Neutrophil (primary cell): ENCODE data around the gene CPAMD8.

Source experiments
- H3K27ac ChIP-seq: fragments of 200-600 bp; sonication (generic); 2 replicates; pipeline ENCODE4 v1.5.1; 2016; ENCODE audit warnings: mild to moderate bottlenecking, moderate library complexity
- H3K27me3 ChIP-seq: fragments of 200-600 bp; sonication (generic); 2 replicates; pipeline ENCODE4 v1.6.0; 2016; ENCODE audit warnings: mild to moderate bottlenecking
- H3K36me3 ChIP-seq: fragments of 200-600 bp; sonication (generic); 2 replicates; pipeline ENCODE4 v1.5.1; 2017
- H3K4me1 ChIP-seq, 2 experiments: fragments of 200-600 bp in 1 of 2; sonication (generic) in 1 of 2; 1 replicate in 1 of 2; 2 replicates in 1 of 2; pipeline versions ENCODE4 v1.5.1 to v1.6.1; 2013 to 2016; ENCODE audit warnings: low read depth in 1 of 2, low read length in 1 of 2, mild to moderate bottlenecking in 1 of 2, moderate library complexity in 1 of 2; ENCODE audit not compliant: control insufficient read depth in 1 of 2, insufficient read depth in 1 of 2
- H3K4me3 ChIP-seq, 2 experiments: fragments of 200-600 bp in 1 of 2; sonication (generic) in 1 of 2; 1 replicate in 1 of 2; 2 replicates in 1 of 2; pipeline ENCODE4 v1.5.1; 2013 to 2016; ENCODE audit warnings: low read depth in 1 of 2, low read length in 1 of 2, mild to moderate bottlenecking in 1 of 2, moderate library complexity in 1 of 2
- H3K9me3 ChIP-seq: fragments of 200-600 bp; sonication (generic); 2 replicates; pipeline ENCODE4 v1.5.1; 2016
- TF ChIP-seq, protein P1 (sequence below): fragments of 200-600 bp; sonication (generic); IDR thresholded peaks from 2 replicates; pipeline ENCODE4 v1.5.1; 2016; ENCODE audit warnings: antibody characterized with exemption

The CPAMD8 gene

GRCh38 chr19:16888629-16889365, 137.8 kb downstream of the CPAMD8 start, which contains the start of gene F2RL3:
Gene F2RL3 (plus strand): TSS chr19:16888999. CDS start chr19:16889190, 191 bp downstream.
- Histone ChIP-seq H3K4me1 (peaks cover 0 to 4% of the 10 kb centered on the region in 2 experiments), H3K4me3 (no peak within 1 kb of the TSS), H3K36me3 (no peaks in the 10 kb centered on the region), H3K9me3 (no peaks in the 10 kb centered on the region), H3K27me3 (peaks cover 63% of the 10 kb centered on the region), H3K27ac (no peak within 1 kb of the TSS)
- TF ChIP-seq, protein P1, sequence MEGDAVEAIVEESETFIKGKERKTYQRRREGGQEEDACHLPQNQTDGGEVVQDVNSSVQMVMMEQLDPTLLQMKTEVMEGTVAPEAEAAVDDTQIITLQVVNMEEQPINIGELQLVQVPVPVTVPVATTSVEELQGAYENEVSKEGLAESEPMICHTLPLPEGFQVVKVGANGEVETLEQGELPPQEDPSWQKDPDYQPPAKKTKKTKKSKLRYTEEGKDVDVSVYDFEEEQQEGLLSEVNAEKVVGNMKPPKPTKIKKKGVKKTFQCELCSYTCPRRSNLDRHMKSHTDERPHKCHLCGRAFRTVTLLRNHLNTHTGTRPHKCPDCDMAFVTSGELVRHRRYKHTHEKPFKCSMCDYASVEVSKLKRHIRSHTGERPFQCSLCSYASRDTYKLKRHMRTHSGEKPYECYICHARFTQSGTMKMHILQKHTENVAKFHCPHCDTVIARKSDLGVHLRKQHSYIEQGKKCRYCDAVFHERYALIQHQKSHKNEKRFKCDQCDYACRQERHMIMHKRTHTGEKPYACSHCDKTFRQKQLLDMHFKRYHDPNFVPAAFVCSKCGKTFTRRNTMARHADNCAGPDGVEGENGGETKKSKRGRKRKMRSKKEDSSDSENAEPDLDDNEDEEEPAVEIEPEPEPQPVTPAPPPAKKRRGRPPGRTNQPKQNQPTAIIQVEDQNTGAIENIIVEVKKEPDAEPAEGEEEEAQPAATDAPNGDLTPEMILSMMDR = no peak

GRCh38 chr19:16887353-16888265, 139.0 kb downstream of the CPAMD8 start:
- TF ChIP-seq, protein P1 = no peak
- H3K36me3 ChIP-seq = no peaks in the 10 kb centered on the region
- H3K4me1 ChIP-seq = peaks cover 0 to 4% of the 10 kb centered on the region in 2 experiments
- no peak overlapping the region for H3K4me3 ChIP-seq
- H3K27me3 ChIP-seq = peaks cover 51% of the 10 kb centered on the region
- H3K9me3 ChIP-seq = no peaks in the 10 kb centered on the region
- H3K27ac ChIP-seq = no peak overlapping the region

- TF ChIP-seq, protein P1 = no peak
- Histone ChIP-seq H3K9me3 (peaks cover 2% of the 10 kb centered on the region), H3K4me3 (no peak overlapping the region), H3K27me3 (peaks cover 39% of the 10 kb centered on the region), H3K36me3 (no peaks in the 10 kb centered on the region), H3K27ac (no peak overlapping the region), H3K4me1 (peaks cover 0 to 4% of the 10 kb centered on the region in 2 experiments)
Measured at GRCh38 chr19:16886305-16886880, 140.2 kb downstream of the CPAMD8 start.

DNA sequence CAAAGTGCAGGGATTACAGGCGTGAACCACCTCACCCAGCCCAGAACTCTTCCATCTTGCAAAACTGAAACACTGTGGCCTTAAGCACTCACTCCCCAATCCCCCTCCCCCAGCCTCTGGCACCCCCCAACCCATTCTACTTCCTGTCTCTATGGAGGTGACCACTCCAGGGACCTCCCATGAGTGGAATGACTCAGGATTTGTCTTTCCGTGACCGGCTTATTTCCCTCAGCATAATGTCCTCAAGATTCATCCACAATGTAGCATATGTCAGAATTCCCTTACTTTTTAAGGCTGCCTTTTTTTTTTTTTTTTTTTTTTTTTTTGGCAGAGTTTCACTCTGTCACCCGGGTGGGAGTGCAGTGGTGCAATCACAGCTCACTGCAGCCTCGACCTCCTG, 141.4 kb downstream of the CPAMD8 start:
- no peak overlapping the region for H3K4me3 ChIP-seq
- no peak overlapping the region for H3K27ac ChIP-seq
- TF ChIP-seq, protein P1 = no peak
- H3K27me3 ChIP-seq = peaks cover 33% of the 10 kb centered on the region
- H3K36me3 ChIP-seq = peaks cover under 1% of the 10 kb centered on the region
- H3K4me1 ChIP-seq = peaks cover 0 to 4% of the 10 kb centered on the region in 2 experiments
- peaks cover 10% of the 10 kb centered on the region for H3K9me3 ChIP-seq

GRCh38 chr19:16883522-16883921, 143.1 kb downstream of the CPAMD8 start:
- Histone ChIP-seq H3K27me3 (peaks cover 17% of the 10 kb centered on the region), H3K4me3 (no peak overlapping the region), H3K4me1 (peaks cover 0 to 1% of the 10 kb centered on the region in 2 experiments), H3K9me3 (peaks cover 10% of the 10 kb centered on the region), H3K27ac (no peak overlapping the region), H3K36me3 (peaks cover 17% of the 10 kb centered on the region)
- TF ChIP-seq, protein P1 = no peak
